Measurements from ENCODE around the gene EPB41L2. TPM values are rescaled to one million over a fixed set of nuclear protein-coding genes. Genes with fewer than 3 reads are reported as not detected.

EPB41L2 gene
- total and polyA plus RNA-seq, 8 donors = 13.0 to 63.0 (median 17.4) TPM

- no peak for ATAC-seq
- 89 to 94% methylated on average over 2 of the region's 2 CpGs for WGBS, 2 donors
- FAIRE-seq = no peak
- Histone ChIP-seq H3K4me3 (no peak overlapping the region), H3K4me1 (no peaks in the 10 kb centered on the region), H3K36me3 (peaks cover 0 to 4% (median 0%) of the 10 kb centered on the region in 3 donors), H3K9me3 (no peaks in the 10 kb centered on the region), H3K27me3 (no peaks in the 10 kb centered on the region), H3K27ac (no peak overlapping the region)
- DNase-seq = no peak
- intact Hi-C loops (cut with DNase I) = loop anchor here in 2 of 3 donors (5.0 to 10.0 kb wide), 3 partner anchors 224 to 647 kb away; no protein-coding TSS in a partner anchor
- TF ChIP-seq, protein P1, sequence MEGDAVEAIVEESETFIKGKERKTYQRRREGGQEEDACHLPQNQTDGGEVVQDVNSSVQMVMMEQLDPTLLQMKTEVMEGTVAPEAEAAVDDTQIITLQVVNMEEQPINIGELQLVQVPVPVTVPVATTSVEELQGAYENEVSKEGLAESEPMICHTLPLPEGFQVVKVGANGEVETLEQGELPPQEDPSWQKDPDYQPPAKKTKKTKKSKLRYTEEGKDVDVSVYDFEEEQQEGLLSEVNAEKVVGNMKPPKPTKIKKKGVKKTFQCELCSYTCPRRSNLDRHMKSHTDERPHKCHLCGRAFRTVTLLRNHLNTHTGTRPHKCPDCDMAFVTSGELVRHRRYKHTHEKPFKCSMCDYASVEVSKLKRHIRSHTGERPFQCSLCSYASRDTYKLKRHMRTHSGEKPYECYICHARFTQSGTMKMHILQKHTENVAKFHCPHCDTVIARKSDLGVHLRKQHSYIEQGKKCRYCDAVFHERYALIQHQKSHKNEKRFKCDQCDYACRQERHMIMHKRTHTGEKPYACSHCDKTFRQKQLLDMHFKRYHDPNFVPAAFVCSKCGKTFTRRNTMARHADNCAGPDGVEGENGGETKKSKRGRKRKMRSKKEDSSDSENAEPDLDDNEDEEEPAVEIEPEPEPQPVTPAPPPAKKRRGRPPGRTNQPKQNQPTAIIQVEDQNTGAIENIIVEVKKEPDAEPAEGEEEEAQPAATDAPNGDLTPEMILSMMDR (IDR thresholded peaks at IDR 0.05) = no peak
These were observed 174.8 kb downstream of the EPB41L2 start for GRCh38 chr6:130888246-130888645.

GRCh38 chr6:130886966-130887365 is 176.1 kb downstream of the EPB41L2 start:
- H3K4me1 ChIP-seq = no peaks in the 10 kb centered on the region
- TF ChIP-seq, protein P1 (IDR thresholded peaks at IDR 0.05) = no peak
- no peak for DNase-seq
- H3K4me3 ChIP-seq = no peak overlapping the region
- H3K36me3 ChIP-seq = peaks cover 0 to 4% (median 0%) of the 10 kb centered on the region in 3 donors
- no peak for ATAC-seq
- WGBS, 2 donors = 93 to 95% methylated on average over 2 of the region's 2 CpGs
- no peak for FAIRE-seq
- no peak overlapping the region for H3K27ac ChIP-seq
- H3K9me3 ChIP-seq = no peaks in the 10 kb centered on the region
- no peaks in the 10 kb centered on the region for H3K27me3 ChIP-seq
- intact Hi-C loops (cut with DNase I) = loop anchor here in 2 of 3 donors (5.0 to 10.0 kb wide), 3 partner anchors 225 to 648 kb away; no protein-coding TSS in a partner anchor

- ATAC-seq (peak; percentile 81 to 98 (median 97)), DNase-seq (peak in 3 of 6 donors; percentile 56 to 78 (median 63)), FAIRE-seq (peak; percentile 96)
- H3K4me1 ChIP-seq = no peaks in the 10 kb centered on the region
- TF ChIP-seq, protein P1 (IDR thresholded peaks at IDR 0.05) = peak; percentile 62 to 88 (median 81)
- no peak overlapping the region for H3K27ac ChIP-seq
- H3K36me3 ChIP-seq = peaks cover 0 to 4% (median 0%) of the 10 kb centered on the region in 3 donors
- 16 to 20% methylated on average over 4 of the region's 4 CpGs for WGBS, 2 donors
- no peaks in the 10 kb centered on the region for H3K9me3 ChIP-seq
- H3K27me3 ChIP-seq = no peaks in the 10 kb centered on the region
- no peak overlapping the region for H3K4me3 ChIP-seq
- intact Hi-C loops (cut with DNase I) = loop anchor here in 2 of 3 donors (5.0 to 10.0 kb wide), 3 partner anchors 227 to 649 kb away; no protein-coding TSS in a partner anchor
These were observed 177.5 kb downstream of the EPB41L2 start for GRCh38 chr6:130885392-130886192.

- no peaks in the 10 kb centered on the region for H3K9me3 ChIP-seq
- H3K36me3 ChIP-seq = no peaks in the 10 kb centered on the region
- intact Hi-C loops (cut with DNase I) = loop anchor here in 1 of 3 donors (10.0 kb wide), 1 partner anchor 652 kb away; no protein-coding TSS in a partner anchor
- H3K4me1 ChIP-seq = no peaks in the 10 kb centered on the region
- DNase-seq = no peak
- H3K4me3 ChIP-seq = no peak overlapping the region
- no peak overlapping the region for H3K27ac ChIP-seq
- WGBS, 2 donors = 76 to 78% methylated on average over 4 of the region's 4 CpGs
- no peak for FAIRE-seq
- ATAC-seq = peak in 3 of 4 donors; percentile 28 to 66 (median 46)
- TF ChIP-seq, protein P1 (IDR thresholded peaks at IDR 0.05) = no peak
- H3K27me3 ChIP-seq = no peaks in the 10 kb centered on the region
These were observed 180.7 kb downstream of the EPB41L2 start for GRCh38 chr6:130882370-130882769.

All from pancreas (tissue), 10 donors.